CD4-positive, alpha-beta T cell treated with Interleukin-21 for 1 hour (primary cell): ENCODE results near the gene ETV3L.
"Not testable (repeated sequence)": the region's sequence is repeated elsewhere in the genome, so short reads cannot be mapped to it uniquely, and the experiment has no call there.

Experiments
- DNase-seq: peaks from one replicate; pipeline ENCODE4 v3.0.0-alpha.2; 2020

Gene ETV3L

DNA sequence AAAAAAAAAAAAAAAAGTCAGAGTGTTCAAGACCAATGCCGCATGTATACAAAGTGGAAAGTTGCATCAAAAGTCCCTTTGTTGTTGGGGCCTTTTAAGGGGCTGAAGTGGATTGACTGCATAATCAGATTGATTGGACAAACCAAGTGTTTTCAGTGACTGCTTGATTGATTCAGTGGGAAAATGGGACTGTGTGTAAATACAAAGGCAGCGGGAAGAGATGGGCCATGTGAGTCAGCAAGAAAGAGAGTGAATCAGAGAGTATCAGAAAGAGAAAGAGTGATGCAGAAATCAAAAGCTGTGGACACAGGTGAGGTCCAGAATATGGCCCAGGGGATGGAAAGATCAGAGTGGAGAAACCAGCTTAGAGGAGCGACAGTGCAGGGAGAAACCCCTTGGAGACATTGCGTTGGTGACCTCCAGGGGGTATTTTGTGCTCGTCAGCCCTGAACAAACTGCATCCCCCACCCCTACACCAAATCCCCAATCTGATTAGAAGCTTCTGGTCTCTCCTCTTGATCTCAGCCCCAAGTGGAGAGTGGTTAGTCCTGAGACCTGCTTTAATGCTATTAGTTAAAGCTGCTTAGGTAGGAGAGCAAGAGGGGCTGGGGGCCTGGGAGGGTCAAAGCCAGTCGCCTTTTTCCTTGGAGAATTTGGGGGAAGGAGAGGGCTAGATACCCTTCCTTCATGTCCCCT, 5.1 kb upstream of the ETV3L start:
- no peak for DNase-seq

DNA sequence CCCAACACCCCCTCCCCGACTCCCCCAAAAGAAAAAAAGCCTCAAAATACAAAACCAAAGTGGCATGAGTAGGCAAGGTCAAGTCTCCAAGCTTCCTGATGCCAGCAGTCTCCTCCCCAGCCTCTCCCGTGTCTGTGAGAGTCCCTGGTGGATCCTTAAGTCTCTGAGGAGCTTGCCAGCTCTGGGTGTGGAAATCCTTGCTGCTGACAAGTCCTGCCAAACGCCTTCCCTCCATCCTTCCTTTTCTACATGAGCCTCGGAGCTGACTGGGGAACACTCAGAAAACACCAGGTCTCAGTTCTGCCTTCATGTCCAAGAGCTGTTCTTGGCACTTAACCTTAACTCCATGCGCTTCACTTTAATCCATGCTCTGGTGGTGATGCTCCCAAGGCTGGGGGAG, 3.7 kb upstream of the ETV3L start:
- DNase-seq, result no peak

DNA sequence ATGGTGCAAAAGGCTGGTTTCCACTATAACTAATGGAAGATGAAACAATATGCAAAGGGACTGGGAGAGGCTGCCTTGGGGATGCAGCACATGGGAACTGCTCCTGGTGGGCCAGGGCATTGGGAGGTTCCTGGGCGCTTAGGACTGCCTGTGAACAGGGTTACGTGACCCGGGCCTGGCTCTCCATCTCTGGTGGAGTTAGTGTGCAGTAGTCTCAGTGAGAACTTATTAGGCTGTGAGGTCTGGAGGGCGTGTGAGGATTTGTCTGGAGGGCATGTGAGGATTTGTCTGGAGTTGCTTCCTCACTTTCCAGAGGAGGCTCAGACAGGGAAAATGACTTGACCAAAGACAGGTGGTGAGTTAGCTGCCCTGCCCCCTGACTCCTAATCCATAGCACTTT, 1.5 kb upstream of the ETV3L start:
- DNase-seq, result no peak

DNA sequence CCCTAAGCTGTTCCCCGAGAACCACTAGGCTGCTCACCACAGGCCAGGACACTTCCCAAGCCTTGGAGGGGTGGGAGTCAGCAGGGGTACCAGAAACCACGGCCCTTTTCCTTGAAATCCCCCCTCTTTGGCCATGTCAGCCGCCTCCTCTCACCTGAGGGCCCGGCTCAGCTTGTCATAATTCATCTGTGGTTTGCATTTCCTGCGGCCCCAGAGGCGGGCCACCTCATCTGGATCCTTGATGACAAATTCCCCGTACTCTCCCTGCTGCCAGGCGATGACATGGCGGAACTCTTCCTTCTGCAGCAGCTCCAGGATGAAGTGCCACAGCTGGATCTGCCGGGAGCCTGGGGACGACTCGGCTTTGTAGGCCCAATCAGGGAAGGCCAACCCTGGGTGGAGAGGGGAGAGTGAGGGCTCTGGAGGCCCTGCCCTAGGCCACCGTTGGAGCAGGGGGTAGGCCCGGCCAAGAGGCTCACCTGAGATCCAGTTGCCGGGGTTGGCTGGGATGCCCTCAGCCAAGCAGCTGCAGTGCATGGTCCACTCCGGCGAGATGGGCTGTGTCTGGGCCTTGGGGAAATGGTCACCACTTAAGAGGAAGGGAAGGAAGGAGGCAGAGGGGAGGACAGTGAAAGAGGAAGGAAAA, 498 bp downstream of the ETV3L start:
- not testable (repeated sequence) for DNase-seq

DNA sequence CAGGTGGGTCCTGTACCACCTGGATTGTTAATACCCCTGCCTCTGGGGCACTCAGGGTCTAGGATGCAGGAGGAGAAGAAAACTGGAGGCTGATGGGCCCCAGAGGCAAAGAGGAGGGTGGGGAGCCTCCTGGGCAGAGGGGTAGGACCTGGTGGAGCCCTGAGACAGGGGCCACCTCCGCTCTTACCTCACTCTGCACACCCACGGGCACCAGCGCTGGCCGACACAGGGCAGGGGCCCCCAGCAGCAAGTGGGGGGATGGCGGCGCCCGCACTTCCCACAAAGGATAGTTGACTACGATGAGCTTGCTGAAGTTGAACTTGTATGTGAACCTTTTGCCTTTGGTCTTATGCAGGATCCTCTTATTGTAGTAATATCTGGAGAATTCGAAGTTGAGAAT, 1.1 kb downstream of the ETV3L start:
- DNase-seq, result no peak

DNA sequence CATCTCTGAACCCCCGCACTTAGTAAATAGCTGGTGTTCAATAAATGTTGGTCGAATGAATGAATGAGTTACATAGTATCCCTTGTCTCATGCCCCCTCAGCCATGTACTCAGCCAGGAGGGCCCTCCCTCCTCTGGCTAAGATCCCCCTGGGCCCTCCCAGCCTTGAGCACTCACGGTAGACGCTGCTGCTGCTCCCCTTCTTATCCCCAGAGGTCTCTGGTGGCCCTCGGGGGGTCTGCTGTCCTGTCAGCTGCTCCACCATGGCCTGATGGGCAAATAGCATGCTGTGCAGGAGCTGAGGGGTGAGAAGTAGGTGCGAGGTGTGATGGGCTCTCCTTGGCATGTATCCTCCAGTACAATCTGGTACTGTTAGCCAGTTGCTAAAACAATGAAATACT, 1.9 kb downstream of the ETV3L start:
- no peak for DNase-seq

DNA sequence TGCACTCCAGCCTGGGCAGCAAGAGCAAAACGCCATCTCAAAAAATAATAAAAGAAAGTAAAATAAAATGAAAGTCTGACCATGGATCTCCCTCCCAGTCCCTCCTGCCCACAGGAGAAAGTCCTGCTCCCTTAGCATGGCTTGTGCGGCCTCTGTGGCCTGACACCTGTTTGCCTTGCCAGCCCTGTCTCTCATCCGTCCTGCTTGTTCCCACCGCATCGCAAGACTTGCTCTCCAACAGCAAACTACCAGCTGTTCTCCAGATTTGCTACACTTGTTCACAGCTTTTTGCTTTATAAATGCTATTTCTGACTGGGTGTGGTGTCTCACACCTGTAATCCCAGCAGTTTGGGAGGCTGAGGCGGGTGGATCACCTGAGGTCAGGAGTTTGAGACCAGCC, 2.7 kb downstream of the ETV3L start:
- DNase-seq, result no peak

DNA sequence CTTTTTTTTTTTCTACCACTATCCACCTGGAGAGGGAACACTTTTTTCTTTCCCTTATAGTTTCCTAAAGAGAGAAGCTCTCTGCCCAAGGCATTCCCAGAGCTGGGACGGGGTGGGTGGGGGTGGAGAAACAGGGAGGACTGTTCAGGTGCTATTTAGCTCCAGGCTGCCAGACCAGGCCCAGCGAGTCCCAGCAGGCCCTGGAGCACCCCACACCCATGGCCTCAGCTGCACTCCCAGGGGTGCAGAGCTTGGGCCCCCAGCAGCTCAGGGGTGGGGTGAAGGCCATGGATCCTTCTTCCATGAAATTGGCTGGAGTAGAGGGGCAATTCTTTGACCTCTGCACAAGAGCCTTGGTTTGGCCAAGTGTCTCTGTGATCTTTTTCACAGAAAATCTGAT, 4.1 kb downstream of the ETV3L start:
- DNase-seq, result no peak

DNA sequence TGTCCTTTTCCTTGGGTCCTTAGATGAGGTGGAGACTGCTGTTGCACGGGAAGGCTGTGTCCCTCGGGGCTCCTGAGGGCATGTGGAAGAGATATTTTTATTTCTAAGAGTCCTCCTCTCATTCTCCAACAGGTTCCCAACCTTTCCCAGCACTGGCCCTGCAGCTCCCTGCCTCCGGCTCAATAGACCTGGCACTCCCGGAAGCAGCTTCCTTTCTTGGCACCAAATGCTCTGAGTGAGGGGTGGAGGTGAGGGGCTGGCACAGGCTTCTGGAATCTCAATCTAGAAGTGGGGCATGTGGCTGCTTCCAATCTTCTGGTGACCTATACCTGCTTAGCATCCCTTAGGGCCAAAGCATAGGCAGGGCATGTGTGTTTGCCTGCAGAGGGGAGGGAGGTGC, 4.5 kb downstream of the ETV3L start:
- DNase-seq, result no peak

DNA sequence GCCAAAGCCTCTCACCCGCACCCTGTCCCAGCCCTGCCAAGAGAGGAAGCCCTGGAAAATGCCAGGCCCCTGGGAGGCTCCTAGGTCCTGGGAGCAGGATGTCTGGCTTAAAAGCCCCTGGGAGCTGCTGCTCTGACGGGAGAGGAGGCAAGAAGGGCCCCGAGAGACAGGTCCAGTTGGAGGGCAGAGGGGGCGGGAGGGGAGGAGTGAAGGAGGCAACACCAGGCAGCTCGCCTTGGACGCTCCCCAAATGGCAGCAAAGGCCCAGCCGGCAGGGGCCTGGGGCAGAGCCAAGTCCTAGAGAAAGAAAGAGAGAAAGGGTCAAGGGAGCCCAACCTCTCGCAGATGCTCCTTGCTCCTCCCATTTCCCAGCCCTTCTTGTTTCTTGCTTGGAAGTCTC, 6.8 kb downstream of the ETV3L start:
- no peak for DNase-seq

DNA sequence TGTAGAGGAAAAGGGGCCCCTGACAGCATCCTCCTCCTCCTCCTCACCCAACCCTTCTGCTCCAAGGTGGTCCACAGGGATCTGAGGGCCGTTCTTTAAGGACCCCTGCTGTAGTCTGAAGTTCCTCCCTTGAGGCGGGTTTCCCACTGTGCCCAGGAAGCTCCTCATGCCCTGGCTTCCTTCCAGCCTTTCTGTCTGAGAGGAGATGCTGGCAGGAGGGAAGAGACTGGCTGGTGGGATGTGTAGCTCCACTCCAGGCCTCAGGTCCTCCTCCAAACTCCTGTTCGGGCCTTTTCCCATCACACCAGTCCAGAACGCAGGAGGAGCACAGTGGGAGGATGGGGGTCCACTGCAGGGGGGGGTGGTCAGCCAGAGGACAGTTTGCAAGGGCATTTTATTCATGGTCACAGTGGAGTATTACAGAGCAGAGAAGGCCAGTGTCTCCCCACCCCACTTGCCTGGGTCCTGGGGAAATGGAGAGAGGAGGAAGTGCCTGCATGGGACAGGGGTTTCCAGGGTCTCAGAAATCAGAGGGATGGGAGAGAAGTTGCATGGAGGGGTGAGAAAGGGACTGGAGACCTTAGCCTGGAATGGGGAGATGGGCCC, 7.8 kb downstream of the ETV3L start:
- no peak for DNase-seq

DNA sequence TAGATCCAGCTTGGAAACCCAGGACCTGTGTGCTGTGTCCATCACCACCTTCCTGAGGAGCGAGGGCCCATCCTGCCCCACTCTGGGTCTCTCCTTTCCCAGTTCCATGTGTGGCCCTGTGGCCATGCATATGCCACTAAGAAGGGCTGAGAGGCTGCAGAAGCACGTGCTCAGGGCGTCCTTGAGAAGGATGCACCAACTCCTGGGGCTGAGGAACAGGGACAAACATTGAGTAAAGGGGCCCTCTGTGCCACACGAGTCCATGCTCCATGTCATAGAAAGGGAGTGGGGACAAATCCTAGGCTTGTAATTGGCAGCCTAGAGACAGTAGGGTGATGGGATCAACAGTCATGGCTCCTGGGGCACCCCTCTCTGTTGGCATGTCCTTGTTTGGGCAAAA, 8.4 kb downstream of the ETV3L start:
- DNase-seq, result no peak

DNA sequence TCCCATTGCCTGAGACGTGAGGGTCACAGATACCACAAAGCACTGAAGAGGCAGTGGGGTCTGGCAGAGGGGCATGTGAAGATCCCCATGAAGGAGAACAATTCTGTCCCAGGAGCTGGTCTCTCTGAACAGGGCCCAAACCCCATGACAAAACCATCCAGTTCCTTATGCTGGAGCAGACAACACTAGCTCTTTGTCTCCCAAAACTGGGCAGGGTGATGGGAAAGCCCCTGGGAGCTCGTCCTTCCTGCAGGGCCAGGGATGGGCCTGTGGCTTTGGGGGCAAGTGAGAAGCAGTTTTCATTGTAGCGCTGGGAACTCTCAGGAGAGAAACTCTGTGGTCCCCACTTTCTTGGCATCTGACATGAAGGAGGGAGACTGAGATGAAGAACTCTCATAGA, 8.8 kb downstream of the ETV3L start:
- no peak for DNase-seq

DNA sequence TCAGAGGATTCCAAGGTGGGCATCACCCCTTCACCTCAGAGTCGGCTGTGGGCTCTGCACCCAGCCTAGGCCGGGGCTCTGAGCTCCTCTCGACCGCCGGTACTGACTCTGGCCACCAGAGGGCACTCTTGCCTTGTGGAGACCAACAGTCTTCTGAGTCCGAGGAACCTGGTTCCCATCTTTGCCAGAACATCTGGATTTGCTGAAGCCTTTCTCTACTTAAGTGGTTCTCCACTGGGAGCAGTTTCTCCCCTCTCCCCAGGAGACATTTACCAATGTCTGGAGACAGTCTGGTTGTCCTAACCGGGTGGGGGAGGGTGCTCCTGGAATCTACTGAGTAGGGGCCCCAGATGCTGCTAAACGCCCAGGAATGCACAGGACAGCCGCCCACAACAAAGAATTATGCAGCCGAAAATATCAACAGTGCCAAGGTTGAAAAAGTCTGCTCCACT, 9.4 kb downstream of the ETV3L start:
- DNase-seq, result peak; percentile 81

DNA sequence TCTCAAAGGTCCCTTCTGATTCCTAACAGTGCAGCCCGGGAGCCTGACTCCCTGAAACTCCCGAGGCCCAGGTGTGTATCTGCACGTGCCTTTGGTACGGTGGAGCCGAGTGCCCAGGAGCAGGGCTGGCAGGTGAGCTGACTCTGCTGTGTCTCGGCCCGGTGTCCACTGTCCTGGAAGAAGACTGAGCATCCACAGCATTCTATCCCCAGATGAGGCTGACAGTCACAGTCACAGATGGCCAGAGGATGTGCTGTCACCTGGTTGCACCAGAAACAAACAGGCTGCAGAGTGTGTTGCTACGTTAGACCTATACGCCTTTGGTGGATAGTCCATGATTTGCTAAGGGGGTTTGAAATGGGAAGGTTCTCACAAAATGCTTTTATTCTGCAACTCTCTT, 9.8 kb downstream of the ETV3L start:
- no peak for DNase-seq

DNA sequence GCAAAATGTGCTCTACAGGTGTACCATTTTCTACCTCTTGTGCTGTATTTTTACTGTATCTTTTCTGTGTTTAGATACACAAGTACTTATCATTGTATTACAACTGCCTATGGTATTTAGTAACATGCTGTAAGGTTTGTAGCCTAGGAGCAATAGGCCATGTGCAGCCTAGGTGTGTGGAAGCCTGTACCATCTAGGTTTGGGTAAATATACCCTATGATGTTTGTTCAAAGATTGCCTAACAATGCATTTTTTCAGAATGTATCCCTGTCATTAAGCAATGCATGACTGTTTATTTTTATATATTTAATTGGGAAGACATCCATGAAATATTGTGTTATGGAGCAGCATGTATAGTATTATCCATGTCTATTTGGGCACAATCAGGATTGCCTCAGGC, 11.0 kb downstream of the ETV3L start:
- DNase-seq, result no peak

DNA sequence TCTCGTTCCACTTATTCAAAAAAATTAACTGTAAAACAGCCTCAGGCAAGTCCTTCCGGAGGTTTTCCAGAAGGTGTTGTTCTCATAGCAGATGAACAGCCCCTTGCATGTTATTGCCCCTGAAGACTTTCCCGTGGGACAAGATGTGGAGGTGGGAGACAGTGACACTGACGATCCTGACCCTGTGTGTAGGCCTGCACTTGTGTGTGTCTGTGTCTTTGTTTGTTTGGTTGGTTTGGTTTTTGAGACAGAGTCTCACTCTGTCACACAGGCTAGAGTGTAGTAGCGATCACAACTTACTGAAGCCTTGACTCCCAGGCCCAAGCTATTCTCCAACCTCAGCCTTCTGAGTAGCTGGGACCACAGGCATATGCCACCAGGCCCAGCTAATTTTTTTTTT, 12.6 kb downstream of the ETV3L start:
- no peak for DNase-seq

DNA sequence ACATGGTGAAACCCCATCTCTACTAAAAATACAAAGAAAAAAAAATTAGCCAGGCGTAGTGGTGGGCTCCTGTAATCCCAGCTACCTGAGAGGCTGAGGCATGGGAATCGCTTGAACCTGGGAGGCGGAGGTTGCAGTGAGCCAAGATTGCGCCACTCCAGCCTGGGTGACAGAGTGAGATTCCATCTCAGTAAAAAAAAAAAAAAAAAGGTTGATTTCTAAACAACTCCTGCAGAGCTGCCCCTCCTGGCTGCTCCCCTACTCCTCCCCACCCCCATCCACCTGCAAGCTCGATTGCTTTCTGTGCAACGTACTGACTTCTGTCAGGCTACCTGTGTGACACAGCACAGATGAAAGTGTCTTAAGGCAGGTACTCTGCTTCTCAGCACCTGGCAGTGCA, 13.3 kb downstream of the ETV3L start:
- no peak for DNase-seq

DNA sequence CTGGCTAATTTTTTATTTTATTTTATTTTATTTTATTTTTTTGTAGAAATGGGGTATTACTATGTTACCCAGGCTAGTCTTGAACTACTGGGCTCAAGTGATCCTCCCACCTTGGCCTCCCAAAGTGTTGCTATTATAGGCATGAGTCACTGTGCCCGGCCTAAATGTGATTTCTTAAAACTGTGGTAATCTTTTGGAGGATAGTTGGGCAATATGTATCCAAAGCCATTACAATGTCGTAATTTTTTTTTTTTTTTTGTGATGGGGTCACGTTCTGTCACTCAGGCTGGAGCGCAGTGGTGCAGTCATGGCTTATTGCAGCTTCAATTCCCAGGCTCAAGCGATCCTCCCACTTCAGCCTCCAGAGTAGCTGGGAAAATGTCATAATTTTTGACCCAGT, 14.2 kb downstream of the ETV3L start:
- DNase-seq, result no peak

DNA sequence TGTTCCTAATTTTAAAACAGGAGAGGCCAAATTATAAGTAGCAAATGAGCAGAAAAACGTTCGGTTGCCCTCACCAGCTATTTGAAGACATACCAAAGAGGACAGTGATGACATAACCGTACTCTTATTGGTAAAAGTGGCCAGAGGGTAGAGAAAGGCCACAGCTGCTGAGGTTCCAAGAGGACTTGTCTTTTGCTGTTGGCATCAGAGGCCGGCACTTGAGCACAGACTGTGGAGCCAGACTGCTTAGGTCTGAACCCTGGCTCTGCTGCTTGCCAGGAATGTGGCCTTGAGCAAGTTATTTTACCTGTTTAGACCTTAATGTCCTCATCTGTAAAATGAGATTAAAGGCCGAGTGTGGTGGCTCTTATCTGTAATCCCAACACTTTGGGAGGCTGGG, 14.9 kb downstream of the ETV3L start:
- DNase-seq, result no peak

DNA sequence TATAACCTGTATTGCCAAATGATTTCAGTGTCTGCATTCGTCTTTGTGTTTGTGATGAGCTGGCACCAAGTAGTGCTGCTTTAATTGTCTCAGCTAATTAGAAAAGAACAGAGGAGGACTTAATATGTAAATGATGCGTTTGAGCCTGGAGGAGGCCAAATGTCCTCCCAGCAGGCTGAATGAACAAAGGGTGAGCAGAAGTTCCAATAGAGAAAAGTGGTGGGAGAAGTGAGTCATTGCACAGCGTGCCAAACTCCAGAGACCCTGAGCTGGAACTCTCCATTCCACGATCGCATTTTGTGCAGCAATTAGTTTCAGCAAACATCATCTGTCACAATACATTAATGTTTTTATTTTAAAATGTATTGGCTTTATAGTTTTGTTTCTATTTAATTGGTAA, 17.9 kb downstream of the ETV3L start:
- DNase-seq, result no peak

DNA sequence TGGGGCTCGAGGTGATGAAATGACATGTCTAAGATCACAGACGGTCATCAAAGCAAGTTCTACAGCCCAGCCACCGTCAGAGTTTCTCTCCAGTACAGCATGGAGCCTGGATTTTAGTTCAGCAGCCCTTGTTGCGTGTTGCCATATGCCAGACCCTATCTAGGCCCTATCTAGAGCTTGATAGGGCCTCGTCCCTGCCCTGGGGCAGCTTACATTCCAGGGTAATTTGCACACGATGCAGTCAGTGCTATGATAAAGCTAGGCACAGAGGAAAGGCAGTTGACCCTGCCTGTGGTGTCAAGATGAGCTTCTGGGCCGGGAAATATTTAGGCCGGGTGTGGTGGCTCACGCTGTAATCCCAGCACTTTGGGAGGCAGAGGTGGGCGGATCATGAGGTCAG, 18.9 kb downstream of the ETV3L start:
- no peak for DNase-seq

DNA sequence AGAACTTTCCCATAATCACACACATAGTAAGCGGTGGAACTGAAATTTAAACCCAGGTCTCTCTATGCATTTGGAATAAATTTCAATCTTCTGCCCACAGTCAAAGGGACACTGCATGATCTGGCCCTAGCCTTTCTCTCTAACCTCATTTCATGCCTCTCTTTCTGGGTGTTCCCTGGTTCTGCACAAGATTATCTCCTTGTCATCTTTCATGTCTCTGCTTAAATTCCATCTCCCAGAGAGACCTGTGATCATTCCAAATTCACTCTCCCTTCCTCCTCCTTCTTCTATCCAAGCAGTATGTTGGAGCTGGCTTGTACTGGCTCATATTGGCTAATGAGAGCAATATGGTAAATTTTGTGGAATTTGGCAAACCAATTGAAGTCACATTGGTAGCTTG, 22.2 kb downstream of the ETV3L start:
- DNase-seq, result no peak

DNA sequence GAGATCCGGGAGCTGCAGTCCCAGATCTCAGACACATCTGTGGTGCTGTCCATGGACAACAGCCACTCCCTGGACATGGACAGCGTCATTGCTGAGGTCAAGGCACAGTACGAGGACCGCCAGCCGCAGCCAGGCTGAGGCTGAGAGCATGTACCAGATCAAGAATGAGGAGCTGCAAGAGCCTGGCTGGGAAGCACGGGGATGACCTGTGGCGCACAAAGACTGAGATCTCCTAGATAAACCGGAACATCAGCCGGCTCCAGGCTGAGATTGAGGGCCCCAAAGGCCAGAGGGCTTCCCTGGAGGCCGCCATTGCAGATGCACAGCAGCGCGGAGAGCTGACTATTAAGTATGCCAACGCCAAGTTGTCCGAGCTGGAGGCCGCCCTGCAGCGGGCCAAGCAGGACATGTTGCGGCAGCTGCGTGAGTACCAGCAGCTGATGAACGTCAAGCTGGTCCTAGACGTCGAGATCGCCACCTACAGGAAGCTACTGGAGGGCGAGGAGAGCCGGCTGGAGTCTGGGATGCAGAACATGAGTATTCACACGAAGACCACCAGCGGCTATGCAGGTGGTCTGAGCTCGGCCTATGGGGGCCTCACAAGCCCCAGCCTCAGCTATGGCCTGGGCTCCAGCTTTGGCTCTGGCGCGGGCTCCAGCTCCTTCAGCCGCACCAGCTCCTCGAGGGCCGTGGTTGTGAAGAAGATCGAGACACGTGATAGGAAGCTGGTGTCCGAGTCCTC, 25.5 kb downstream of the ETV3L start:
- peak; percentile 32 for DNase-seq
